C4-2B (cell line): ENCODE data around the gene GPR158.

ENCODE experiments used
- CTCF ChIP-seq: fragments of 450-650 bp; conservative IDR thresholded peaks from 2 replicates; pipeline ENCODE4 v1.5.1; 2017; ENCODE audit warnings: mild to moderate bottlenecking
- ZFX ChIP-seq: fragments of 450-650 bp; IDR thresholded peaks from 2 replicates; pipeline ENCODE4 v1.6.1; 2017

GRCh38 chr10:25180801-25181200 lies 6.0 kb downstream of the GPR158 start:
- TF ChIP-seq CTCF (no peak), ZFX (no peak)
